Spinal cord (tissue), 10 donors: ENCODE results near the gene SSPN. TPM values are rescaled to one million over a fixed set of nuclear protein-coding genes. Genes with fewer than 3 reads are reported as not detected.

Experiments
- DNase-seq, 6 donors: peaks; one replicate each; pipeline versions ENCODE4 v3.0.0 to v3.0.0-alpha.2; 2013 to 2015; ENCODE audit warnings: low spot score in 6 of 6, low read depth in 4 of 6
- H3K27ac ChIP-seq: one replicate; pipeline ENCODE4 v1.5.1; 2013; ENCODE audit warnings: low read depth, low read length, control low read depth
- H3K27me3 ChIP-seq: one replicate; pipeline ENCODE4 v1.6.1; 2013; ENCODE audit warnings: low read length; ENCODE audit not compliant: control insufficient read depth, insufficient read depth
- H3K36me3 ChIP-seq: one replicate; pipeline ENCODE4 v1.6.1; 2013; ENCODE audit warnings: low read length; ENCODE audit not compliant: control insufficient read depth, insufficient read depth
- H3K4me1 ChIP-seq: one replicate; pipeline ENCODE4 v1.6.1; 2013; ENCODE audit warnings: low read length; ENCODE audit not compliant: control insufficient read depth, insufficient read depth
- H3K4me3 ChIP-seq: one replicate; pipeline ENCODE4 v1.5.1; 2013; ENCODE audit warnings: low read depth, low read length, control low read depth
- H3K9me3 ChIP-seq: one replicate; pipeline ENCODE4 v1.6.1; 2013; ENCODE audit warnings: low read length; ENCODE audit not compliant: control insufficient read depth, insufficient read depth
- WGBS: methylation state at CpG from one replicate; pipeline ENCODE4 v1.1.5; 2013; ENCODE audit warnings: missing lambda C conversion rate; ENCODE audit not compliant: insufficient coverage; 5-methylcytosine and 5-hydroxymethylcytosine counted together
- polyA plus RNA-seq, 2 donors: library from polyadenylated mRNA; unstranded; fragments of 120-200 nt; gene quantifications; one replicate each; pipeline ENCODE4 v1.2.1, GENCODE V29; 2013; ENCODE audit not compliant: insufficient read length in 2 of 2
- total RNA-seq, 2 donors: library from RNA; depleted of rRNA in 1 of 2; stranded (reverse); fragments of 120-200 nt in 1 of 2; fragments of >200 nt in 1 of 2; gene quantifications; one replicate each; pipeline versions ENCODE4 v1.2.3 to v1.2.4, GENCODE V29; 2013 to 2014
- donor health status: healthy.

Gene SSPN
- total and polyA plus RNA-seq, 4 donors = 15.4 to 27.2 (median 21.0) TPM

DNA sequence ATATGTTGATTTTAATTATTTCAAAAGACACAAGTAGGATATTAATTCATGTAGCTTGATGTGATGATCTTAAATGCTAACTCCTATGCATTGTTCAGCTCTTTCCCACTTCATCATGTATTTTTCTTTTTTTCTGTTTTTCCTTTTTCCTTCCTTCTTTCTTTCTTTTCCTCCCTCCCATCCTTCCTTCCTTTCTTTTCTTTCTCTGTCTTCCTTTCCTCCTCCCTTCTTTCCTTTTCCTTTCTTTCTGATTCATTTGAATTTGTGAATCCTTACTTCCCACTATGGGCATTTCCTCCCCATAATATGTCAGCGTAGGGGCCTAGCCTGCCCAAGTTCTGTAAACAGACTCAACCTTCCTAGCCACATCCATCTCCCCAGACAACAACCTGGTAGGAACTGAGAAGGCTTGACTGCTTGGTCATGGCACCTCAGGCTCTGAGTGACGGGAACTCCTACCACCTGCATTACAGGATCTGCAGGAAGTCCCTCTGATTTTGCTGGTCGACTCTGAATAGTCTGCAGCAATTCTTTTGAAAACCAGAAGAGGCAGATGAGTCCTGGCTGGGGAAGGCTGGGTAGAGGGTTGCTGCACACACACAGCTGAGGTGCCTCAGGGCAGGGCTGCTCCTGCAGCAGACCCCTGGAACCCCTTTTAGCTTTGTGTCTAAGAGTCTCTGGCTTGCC lies 37.2 kb upstream of the SSPN start:
- DNase-seq = no peak
- Histone ChIP-seq H3K9me3 (no peaks in the 10 kb centered on the region), H3K4me3 (no peak overlapping the region), H3K36me3 (no peaks in the 10 kb centered on the region), H3K27me3 (no peaks in the 10 kb centered on the region), H3K27ac (no peak overlapping the region), H3K4me1 (no peaks in the 10 kb centered on the region)
- WGBS = 67% methylated on average over 3 of the region's 3 CpGs

DNA sequence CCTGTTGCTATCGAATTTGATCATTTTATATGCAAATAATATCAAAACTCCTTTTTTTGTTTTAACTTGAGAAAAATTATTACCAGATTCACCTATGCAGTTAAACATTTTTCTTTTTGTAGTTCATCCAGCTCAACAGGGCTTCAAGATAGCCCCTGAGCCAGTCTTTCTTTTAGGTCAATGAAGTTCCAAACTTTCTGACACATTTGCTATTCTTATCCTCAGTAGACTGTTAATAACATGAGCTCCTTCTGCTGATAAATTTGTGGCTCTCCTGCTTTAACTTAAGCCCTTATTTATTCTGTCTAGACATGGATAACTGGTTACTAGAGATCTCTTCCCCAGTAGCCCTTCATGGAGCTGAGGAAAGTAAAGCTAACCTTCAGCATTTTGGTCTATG lies 33.2 kb upstream of the SSPN start:
- WGBS = no CpG with 5 or more reads among the region's 1 CpG
- no peaks in the 10 kb centered on the region for H3K36me3 ChIP-seq
- H3K4me3 ChIP-seq = no peak overlapping the region
- H3K9me3 ChIP-seq = no peaks in the 10 kb centered on the region
- no peak overlapping the region for H3K27ac ChIP-seq
- H3K27me3 ChIP-seq = no peaks in the 10 kb centered on the region
- no peak for DNase-seq
- no peaks in the 10 kb centered on the region for H3K4me1 ChIP-seq

DNA sequence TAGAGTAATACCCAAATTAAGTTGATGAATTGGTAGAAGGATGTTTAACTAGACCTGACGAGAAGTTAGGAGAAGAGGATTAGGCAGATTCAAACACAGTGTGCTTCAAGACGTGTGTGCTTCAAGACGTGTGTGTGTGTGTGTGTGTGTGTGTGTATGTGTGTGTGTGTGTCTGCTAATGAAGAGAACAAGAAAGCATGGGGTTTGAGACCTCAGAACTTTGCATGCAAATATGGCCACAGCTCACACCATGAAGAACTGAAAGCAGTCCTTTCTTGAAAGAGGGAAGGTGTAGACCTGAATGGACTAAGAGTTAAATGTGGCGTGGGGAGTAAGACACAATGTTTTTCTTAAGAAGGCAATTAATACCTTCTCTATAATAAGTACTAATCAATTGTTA lies 32.5 kb upstream of the SSPN start:
- WGBS = 67% methylated on average over 1 of the region's 4 CpGs
- Histone ChIP-seq H3K4me3 (no peak overlapping the region), H3K27me3 (no peaks in the 10 kb centered on the region), H3K4me1 (no peaks in the 10 kb centered on the region), H3K9me3 (no peaks in the 10 kb centered on the region), H3K27ac (no peak overlapping the region), H3K36me3 (no peaks in the 10 kb centered on the region)
- no peak for DNase-seq

DNA sequence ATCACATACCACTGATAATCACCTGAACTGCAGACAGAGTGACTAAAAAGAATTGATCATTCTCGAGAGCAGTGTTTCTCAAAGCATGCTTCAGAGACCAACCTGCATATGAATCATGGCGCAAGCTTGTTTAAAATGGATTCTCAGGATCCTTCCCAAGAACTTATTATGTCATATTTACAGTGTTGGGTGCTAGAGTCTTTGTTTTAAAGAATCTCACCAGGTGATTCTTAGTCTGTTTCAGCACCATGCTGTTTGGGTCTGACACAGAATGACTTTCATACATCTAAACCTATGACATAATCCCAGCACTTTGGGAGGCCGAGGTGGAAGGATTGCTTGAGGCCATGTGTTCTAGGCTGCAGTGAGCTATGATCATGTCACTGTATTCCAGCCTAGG lies 31.3 kb upstream of the SSPN start:
- Histone ChIP-seq H3K4me3 (no peak overlapping the region), H3K27ac (no peak overlapping the region), H3K36me3 (no peaks in the 10 kb centered on the region), H3K4me1 (no peaks in the 10 kb centered on the region), H3K27me3 (no peaks in the 10 kb centered on the region), H3K9me3 (no peaks in the 10 kb centered on the region)
- no peak for DNase-seq
- WGBS = 100% methylated on average over 1 of the region's 3 CpGs

DNA sequence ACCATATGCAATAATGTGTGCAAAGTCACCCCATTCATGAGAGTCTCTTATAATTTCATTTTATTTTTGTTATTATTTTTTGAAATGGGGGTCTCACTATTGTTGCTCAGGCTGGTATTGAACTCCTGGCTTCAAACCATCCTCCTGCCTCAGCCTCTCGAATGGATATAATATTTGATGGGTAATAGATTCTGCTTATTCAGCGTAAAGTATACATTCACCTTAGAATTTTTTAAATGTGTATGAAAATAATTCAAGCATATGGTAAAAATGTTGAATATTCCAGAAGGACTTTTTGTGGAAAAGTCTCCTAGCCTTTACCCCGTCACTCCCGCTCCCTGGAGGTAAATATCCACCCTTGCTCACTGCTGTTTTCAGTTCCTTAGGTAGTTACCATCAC lies 23.4 kb upstream of the SSPN start:
- DNase-seq = no peak
- H3K4me3 ChIP-seq = no peak overlapping the region
- no peaks in the 10 kb centered on the region for H3K9me3 ChIP-seq
- no CpG with 5 or more reads among the region's 4 CpGs for WGBS
- no peaks in the 10 kb centered on the region for H3K4me1 ChIP-seq
- no peaks in the 10 kb centered on the region for H3K27me3 ChIP-seq
- H3K27ac ChIP-seq = no peak overlapping the region
- H3K36me3 ChIP-seq = no peaks in the 10 kb centered on the region

DNA sequence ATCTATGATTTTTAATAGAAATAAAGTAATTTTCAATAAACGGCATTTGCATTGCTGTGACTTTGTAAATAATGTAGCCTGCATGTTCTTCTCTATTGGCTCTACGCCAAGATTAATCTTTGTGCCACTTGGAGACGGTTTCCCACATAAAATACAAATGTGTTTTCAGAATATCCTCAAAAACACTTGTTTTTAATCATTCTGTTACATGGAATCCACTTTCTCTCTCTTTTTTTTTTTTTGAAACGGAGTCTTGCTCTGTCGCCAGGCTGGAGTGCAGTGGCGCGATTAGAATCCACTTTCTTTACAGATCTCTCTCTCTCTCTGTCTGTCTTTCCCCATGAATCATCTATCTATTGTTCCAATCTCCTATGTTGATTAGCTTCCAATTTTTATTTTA lies 22.8 kb upstream of the SSPN start:
- no peaks in the 10 kb centered on the region for H3K36me3 ChIP-seq
- no peaks in the 10 kb centered on the region for H3K4me1 ChIP-seq
- H3K27me3 ChIP-seq = no peaks in the 10 kb centered on the region
- WGBS = 53% methylated on average over 4 of the region's 7 CpGs
- no peaks in the 10 kb centered on the region for H3K9me3 ChIP-seq
- H3K27ac ChIP-seq = no peak overlapping the region
- no peak overlapping the region for H3K4me3 ChIP-seq
- DNase-seq = peak in 3 of 6 donors; percentile 17 to 51 (median 24)

DNA sequence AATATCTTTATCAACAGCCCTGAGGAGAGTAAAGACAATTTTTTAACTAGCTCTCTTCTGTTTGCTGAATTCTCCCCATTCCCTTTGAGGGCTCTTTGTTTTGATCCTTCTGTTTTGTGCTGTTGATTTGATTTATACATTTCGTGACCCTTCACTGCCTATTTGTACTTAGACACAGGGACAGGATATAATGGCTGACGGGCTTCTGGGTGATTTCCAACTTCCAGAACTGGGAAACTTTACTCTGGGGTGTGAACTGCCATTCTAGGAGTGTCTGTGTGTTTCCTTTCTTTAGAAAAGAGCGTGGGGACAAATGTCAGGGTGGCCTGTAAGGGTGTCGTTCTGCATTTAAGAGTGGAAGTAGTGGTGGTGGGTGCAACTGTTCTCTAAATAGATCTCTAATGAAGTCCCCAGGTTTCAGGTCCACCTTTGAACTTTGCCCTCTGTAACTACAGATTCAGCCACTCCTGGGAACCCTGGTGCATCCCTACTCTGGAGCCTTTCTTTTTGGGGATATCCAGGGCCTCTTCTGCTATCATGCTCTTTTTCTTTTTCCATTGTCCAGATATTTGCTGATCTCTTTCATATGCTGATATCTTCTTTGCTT lies 22.3 kb upstream of the SSPN start:
- 28% methylated on average over 2 of the region's 4 CpGs for WGBS
- H3K9me3 ChIP-seq = no peaks in the 10 kb centered on the region
- no peaks in the 10 kb centered on the region for H3K4me1 ChIP-seq
- H3K27ac ChIP-seq = peak overlapping the region; percentile 1
- peak in 4 of 6 donors; percentile 31 to 86 (median 54) for DNase-seq
- H3K4me3 ChIP-seq = no peak overlapping the region
- no peaks in the 10 kb centered on the region for H3K27me3 ChIP-seq
- H3K36me3 ChIP-seq = no peaks in the 10 kb centered on the region

DNA sequence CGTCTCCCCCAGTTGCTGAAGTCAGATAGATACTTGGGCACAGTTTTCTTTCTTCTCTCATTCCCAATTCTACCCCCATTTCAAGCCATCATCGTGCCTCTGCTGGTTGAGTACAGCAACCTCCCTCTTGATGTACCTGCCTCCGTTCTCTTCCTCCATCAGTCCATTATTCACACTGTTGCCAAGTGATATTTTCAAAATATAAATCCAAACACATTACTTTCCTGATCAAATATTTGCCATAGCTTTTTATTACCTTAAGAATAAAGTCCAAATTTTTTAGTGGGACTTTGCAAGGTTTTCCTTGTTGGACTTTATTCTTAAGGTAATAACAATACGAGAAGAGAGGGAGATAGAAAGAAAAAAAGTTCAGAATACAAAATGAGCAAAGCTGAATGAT lies 18.6 kb upstream of the SSPN start:
- H3K4me3 ChIP-seq = no peak overlapping the region
- DNase-seq = no peak
- H3K4me1 ChIP-seq = no peaks in the 10 kb centered on the region
- H3K27ac ChIP-seq = no peak overlapping the region
- no peaks in the 10 kb centered on the region for H3K27me3 ChIP-seq
- WGBS = 89% methylated on average over 4 of the region's 4 CpGs
- no peaks in the 10 kb centered on the region for H3K36me3 ChIP-seq
- no peaks in the 10 kb centered on the region for H3K9me3 ChIP-seq

DNA sequence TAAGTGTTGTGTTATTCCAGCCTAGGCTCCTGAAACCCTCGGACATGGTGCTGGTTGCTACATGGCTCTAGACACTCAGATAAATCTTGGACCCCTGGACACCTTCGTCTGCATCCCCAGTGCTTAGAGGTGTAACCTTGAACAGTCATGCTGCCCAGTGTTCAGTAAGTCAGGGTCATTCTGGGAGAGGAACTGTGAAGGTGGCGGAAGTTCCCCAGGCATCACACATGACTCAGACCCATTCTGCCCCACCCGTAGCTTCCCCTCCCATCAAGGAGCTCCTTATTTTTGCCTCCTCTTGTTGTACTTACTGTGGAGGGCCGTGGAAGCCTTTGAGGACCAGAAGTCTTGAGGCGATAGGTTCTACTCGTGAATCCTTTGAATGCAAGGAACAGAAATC lies 18.1 kb upstream of the SSPN start:
- 87% methylated on average over 4 of the region's 7 CpGs for WGBS
- no peaks in the 10 kb centered on the region for H3K4me1 ChIP-seq
- no peaks in the 10 kb centered on the region for H3K36me3 ChIP-seq
- DNase-seq = no peak
- H3K4me3 ChIP-seq = no peak overlapping the region
- no peaks in the 10 kb centered on the region for H3K9me3 ChIP-seq
- H3K27me3 ChIP-seq = no peaks in the 10 kb centered on the region
- H3K27ac ChIP-seq = no peak overlapping the region

DNA sequence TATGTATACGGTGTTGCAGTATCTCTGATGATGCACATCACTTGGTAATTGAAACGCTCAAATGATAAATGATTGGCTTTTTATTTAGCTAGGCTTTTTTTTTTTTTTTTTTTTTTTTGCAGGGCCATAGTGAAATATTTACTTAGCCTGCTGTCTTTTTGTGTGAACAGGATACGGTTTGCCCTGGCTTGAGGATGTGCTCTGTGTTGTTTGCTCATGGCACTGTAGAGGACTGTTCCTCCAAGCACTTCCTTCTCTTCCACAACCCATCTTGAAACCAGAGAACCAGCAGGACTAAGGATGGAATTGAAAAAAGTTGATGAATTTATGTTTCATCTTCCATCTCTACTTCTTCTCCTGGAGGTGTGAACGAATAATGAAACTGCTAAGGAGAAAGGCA lies 15.5 kb upstream of the SSPN start:
- H3K4me1 ChIP-seq = no peaks in the 10 kb centered on the region
- H3K4me3 ChIP-seq = no peak overlapping the region
- WGBS = no CpG with 5 or more reads among the region's 4 CpGs
- no peaks in the 10 kb centered on the region for H3K36me3 ChIP-seq
- H3K27ac ChIP-seq = no peak overlapping the region
- H3K9me3 ChIP-seq = no peaks in the 10 kb centered on the region
- DNase-seq = no peak
- H3K27me3 ChIP-seq = no peaks in the 10 kb centered on the region
